Activated B cell treated with CpG ODN at 0.5 μM for 24 hours (primary cell): ENCODE data around the gene CFAP99. TPM values are rescaled to one million over a fixed set of nuclear protein-coding genes. Genes with fewer than 3 reads are reported as not detected.
"Not testable (repeated sequence)": the region's sequence is repeated elsewhere in the genome, so short reads cannot be mapped to it uniquely, and the experiment has no call there.

ENCODE experiments used
- ATAC-seq: fragments of 200-7000 bp; cut with Tn5 transposase; one replicate; pipeline ENCODE4 v1.10.0; 2021; ENCODE audit warnings: low read depth, mild to moderate bottlenecking, moderate library complexity
- CTCF ChIA-PET: fragments of 350-600 bp; sonication (Branson Sonifier 250); formaldehyde crosslinking; loops from one replicate; lab custom pipeline; 2021; ENCODE audit warnings: antibody characterized with exemption; lab: Charles Lee
- POLR2A ChIA-PET: fragments of 350-600 bp; sonication (Branson Sonifier 250); formaldehyde crosslinking; loops from one replicate; lab custom pipeline; 2021; ENCODE audit warnings: antibody characterized with exemption; lab: Charles Lee
- DNase-seq: peaks from one replicate; pipeline ENCODE4 v3.0.0; 2022
- H3K27ac Mint-ChIP-seq: one replicate; pipeline ENCODE4 v1.8.0; 2020; ENCODE audit warnings: mixed read lengths
- H3K27me3 Mint-ChIP-seq: one replicate; pipeline ENCODE4 v1.8.0; 2021; ENCODE audit warnings: mixed read lengths
- H3K36me3 Mint-ChIP-seq: one replicate; pipeline ENCODE4 v1.8.0; 2021; ENCODE audit warnings: low read depth, mixed read lengths
- H3K4me1 Mint-ChIP-seq: one replicate; pipeline ENCODE4 v1.8.0; 2021; ENCODE audit warnings: mixed read lengths
- H3K4me3 Mint-ChIP-seq: one replicate; pipeline ENCODE4 v1.8.0; 2020; ENCODE audit warnings: mild to moderate bottlenecking, mixed read lengths
- H3K9me3 Mint-ChIP-seq: one replicate; pipeline ENCODE4 v1.8.0; 2020; ENCODE audit warnings: mixed read lengths
- CTCF ChIP-seq: fragments of 200-600 bp; IDR thresholded peaks from one replicate; pipeline ENCODE4 v1.8.0; 2022; ENCODE audit warnings: antibody characterized with exemption, mild to moderate bottlenecking
- intact Hi-C: fragments of 100-400 bp; cut with micrococcal nuclease; formaldehyde crosslinking; loops from one replicate; pipeline ENCODE4 v1.15.1; 2024
- total RNA-seq: library from RNA; stranded (reverse); gene quantifications from 2 replicates; pipeline ENCODE4 v1.2.3, GENCODE V29; 2022

CFAP99 gene
- total RNA-seq, 1 donor from 2014 or later: not detected

DNA sequence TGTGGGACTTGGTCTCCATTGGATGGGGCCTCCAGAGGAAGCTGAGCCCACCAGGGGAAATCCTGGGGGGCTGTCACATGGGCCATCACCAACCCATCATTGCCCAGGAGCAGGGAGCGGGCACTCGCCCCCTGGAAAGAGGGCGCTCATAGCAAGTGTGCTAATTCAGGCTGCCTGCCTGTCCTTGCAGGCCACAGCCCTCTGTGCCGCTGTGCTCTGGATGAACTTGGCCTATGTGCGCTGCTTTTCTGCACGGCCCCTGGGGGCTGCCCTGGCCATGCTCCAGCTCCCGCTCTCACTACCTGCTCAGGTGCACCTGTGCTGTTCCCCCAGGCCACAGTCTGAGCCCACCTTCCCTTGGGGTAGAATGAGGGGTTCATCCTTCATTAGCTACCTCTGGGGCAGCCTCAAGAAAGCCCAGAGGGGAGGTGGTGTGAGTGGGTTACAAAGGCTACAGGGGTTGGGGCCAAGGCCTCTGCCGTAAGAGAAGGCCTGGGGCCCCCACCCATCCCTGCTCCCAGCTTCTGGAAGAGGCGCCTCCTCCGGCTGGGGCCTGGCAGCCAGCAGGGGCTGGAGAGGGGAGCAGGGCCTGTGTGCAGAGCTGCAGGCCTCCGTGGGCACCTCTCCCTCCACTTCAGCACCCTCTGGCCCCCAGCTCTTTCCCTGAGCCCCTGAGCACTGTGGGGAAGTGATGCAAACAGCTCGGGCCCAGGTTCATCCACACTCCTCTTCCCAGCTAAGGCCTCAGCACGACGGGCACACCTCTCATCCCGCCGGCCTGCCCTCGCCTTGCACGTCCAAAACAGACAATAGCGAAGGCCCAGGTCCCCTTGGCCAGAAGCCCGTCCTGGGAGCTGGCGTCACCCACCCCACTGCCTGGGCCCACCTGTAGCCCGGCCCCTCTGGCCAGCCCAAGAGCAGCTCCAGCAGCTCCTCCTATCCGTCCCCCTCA, 8.9 kb downstream of the CFAP99 start:
- CTCF ChIA-PET: interaction anchor here (0.8 kb wide), 1 partner anchor 11 kb away, joined by 3 read pairs; no protein-coding TSS in a partner anchor
- no peak for DNase-seq
- no peak for TF ChIP-seq CTCF
- H3K9me3 Mint-ChIP-seq: no peaks in the 10 kb centered on the region
- no peaks in the 10 kb centered on the region for H3K36me3 Mint-ChIP-seq
- H3K27me3 Mint-ChIP-seq: peaks cover 6% of the 10 kb centered on the region
- ATAC-seq: no peak
- H3K4me3 Mint-ChIP-seq: no peak overlapping the region
- H3K27ac Mint-ChIP-seq: no peak overlapping the region
- POLR2A ChIA-PET: no interaction called here
- intact Hi-C loops: no loop called here
- no peaks in the 10 kb centered on the region for H3K4me1 Mint-ChIP-seq

- ATAC-seq: no peak
- intact Hi-C loops: no loop called here
- no peak for DNase-seq
- CTCF ChIA-PET: interaction anchor here (0.8 kb wide), 1 partner anchor 12 kb away, joined by 3 read pairs; no protein-coding TSS in a partner anchor
- no peaks in the 10 kb centered on the region for H3K4me1 Mint-ChIP-seq
- no peak for TF ChIP-seq CTCF
- H3K27me3 Mint-ChIP-seq: peaks cover 3% of the 10 kb centered on the region
- no peak overlapping the region for H3K4me3 Mint-ChIP-seq
- H3K9me3 Mint-ChIP-seq: no peaks in the 10 kb centered on the region
- no peaks in the 10 kb centered on the region for H3K36me3 Mint-ChIP-seq
- H3K27ac Mint-ChIP-seq: no peak overlapping the region
- POLR2A ChIA-PET: no interaction called here
These were observed 9.9 kb downstream of the CFAP99 start for GRCh38 chr4:2428496-2429213.

GRCh38 chr4:2429945-2430757, 11.4 kb downstream of the CFAP99 start:
- intact Hi-C loops, H3K4me1 Mint-ChIP-seq, H3K27me3 Mint-ChIP-seq, POLR2A ChIA-PET, H3K36me3 Mint-ChIP-seq, CTCF ChIA-PET, H3K9me3 Mint-ChIP-seq, H3K4me3 Mint-ChIP-seq, ATAC-seq, DNase-seq, H3K27ac Mint-ChIP-seq: not testable (repeated sequence)

DNA sequence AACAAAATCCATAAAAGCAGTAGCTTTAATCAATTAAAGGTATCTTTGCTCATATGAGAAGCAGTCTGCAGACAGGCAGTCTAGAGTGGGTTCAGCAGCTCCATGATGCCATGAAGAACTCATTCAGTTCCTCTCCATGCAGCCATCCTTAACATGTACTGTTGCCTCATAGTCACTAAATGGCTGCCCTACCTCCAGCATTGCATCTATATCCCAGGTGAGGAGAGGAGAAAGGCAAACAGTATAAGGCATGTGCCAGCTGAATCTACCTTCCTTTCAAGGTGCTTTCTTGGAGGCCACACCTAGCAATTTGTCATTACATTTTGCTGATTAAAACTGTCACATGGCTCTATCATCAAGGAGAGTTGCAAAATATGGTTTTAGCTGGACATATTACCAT, 13.2 kb downstream of the CFAP99 start:
- POLR2A ChIA-PET: interaction anchor here (0.6 kb wide), 1 partner anchor 99 kb away, joined by 5 read pairs; no protein-coding TSS in a partner anchor
- Mint-ChIP-seq H3K4me3 (no peak overlapping the region), H3K27me3 (peaks cover 3% of the 10 kb centered on the region), H3K4me1 (no peaks in the 10 kb centered on the region), H3K27ac (no peak overlapping the region), H3K36me3 (no peaks in the 10 kb centered on the region), H3K9me3 (no peaks in the 10 kb centered on the region)
- TF ChIP-seq CTCF: no peak
- intact Hi-C loops: no loop called here
- CTCF ChIA-PET: no interaction called here
- no peak for DNase-seq
- ATAC-seq: no peak

DNA sequence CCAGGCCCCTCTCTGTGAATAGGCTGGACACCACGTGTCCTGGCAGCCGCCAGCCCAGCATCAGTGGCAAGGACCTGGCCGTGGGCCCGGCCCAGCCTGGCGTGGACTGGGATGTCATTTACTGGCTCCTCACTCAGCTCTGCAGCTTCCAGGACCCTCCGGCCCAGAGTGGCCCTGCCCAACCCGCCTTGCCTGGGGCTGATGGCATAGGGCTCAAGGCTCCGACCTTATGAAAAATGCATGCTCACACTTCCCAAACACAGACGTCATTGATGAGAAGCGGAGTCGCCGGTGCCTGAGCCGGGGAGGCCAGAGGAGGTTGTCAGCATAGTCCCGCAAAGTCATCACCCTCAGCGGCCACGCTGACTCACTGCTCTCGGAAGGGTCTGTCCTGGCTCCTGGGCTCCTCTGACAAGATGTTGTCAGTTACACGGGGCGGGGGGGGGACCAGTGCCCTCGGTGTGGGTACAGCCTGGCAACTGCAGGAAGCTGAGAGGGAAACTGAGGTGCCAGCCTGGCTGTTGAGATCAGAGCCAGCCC, 14.3 kb downstream of the CFAP99 start:
- no peak for ATAC-seq
- POLR2A ChIA-PET: no interaction called here
- Mint-ChIP-seq H3K4me3 (no peak overlapping the region), H3K4me1 (no peaks in the 10 kb centered on the region), H3K36me3 (no peaks in the 10 kb centered on the region), H3K27me3 (peaks cover 3% of the 10 kb centered on the region), H3K9me3 (no peaks in the 10 kb centered on the region), H3K27ac (no peak overlapping the region)
- intact Hi-C loops: no loop called here
- CTCF ChIA-PET: no interaction called here
- DNase-seq: no peak
- TF ChIP-seq CTCF: no peak
